Fibroblast of lung (primary cell): Measurements from ENCODE around the gene KLHL29. TPM values are rescaled to one million over a fixed set of nuclear protein-coding genes. Genes with fewer than 3 reads are reported as not detected.
A peak's percentile ranks its signal among the peaks of the same experiment; 100 is the strongest.

ENCODE experiments used
- DNase-seq, 2 donors: peaks; one replicate each; pipeline versions ENCODE4 v3.0.0 to v3.0.0-alpha.2; 2010; ENCODE audit warnings: low read depth in 2 of 2
- H2AFZ ChIP-seq: 2 replicates; pipeline ENCODE4 v1.5.1; 2012; ENCODE audit warnings: low read length, control low read depth, inconsistent platforms
- H3K27ac ChIP-seq: 2 replicates; pipeline ENCODE4 v1.5.1; 2011; ENCODE audit warnings: low read length, control low read depth; ENCODE audit not compliant: insufficient read depth
- H3K27me3 ChIP-seq: 2 replicates; pipeline ENCODE4 v1.5.1; 2011; ENCODE audit warnings: mild to moderate bottlenecking, low read length; ENCODE audit not compliant: control insufficient read depth, insufficient read depth
- H3K36me3 ChIP-seq: 2 replicates; pipeline ENCODE4 v1.5.1; 2011; ENCODE audit warnings: low read length; ENCODE audit not compliant: control insufficient read depth, insufficient read depth
- H3K4me1 ChIP-seq: 2 replicates; pipeline ENCODE4 v1.5.1; 2011; ENCODE audit warnings: low read length; ENCODE audit not compliant: control insufficient read depth, insufficient read depth; ENCODE audit errors: extremely low read depth
- H3K4me2 ChIP-seq: 2 replicates; pipeline ENCODE4 v1.5.1; 2011; ENCODE audit warnings: low read length, control low read depth; ENCODE audit not compliant: insufficient read depth; ENCODE audit errors: extremely low read depth
- H3K4me3 ChIP-seq, 4 experiments: fragments of 200-600 bp in 1 of 4; sonication (generic) in 1 of 4; replicated peaks in 1 of 4; 2 replicates each; pipeline ENCODE4 v1.5.1; 2011 to 2016; ENCODE audit warnings: low read length in 4 of 4, low read depth in 3 of 4, mild to moderate bottlenecking in 3 of 4, control low read depth in 2 of 4, inconsistent platforms in 1 of 4, mixed read lengths in 1 of 4; ENCODE audit not compliant: insufficient read depth in 1 of 4; ENCODE audit errors: control extremely low read depth in 1 of 4
- H3K79me2 ChIP-seq: 2 replicates; pipeline ENCODE4 v1.5.1; 2012; ENCODE audit warnings: mild to moderate bottlenecking, low read length, inconsistent platforms; ENCODE audit not compliant: control insufficient read depth, insufficient read depth
- H3K9ac ChIP-seq: 2 replicates; pipeline ENCODE4 v1.5.1; 2011; ENCODE audit warnings: mild to moderate bottlenecking, low read length, control low read depth; ENCODE audit not compliant: insufficient read depth
- H3K9me3 ChIP-seq: 2 replicates; pipeline ENCODE4 v1.5.1; 2012; ENCODE audit warnings: low read depth, low read length; ENCODE audit not compliant: control insufficient read depth, insufficient read depth
- H4K20me1 ChIP-seq: 2 replicates; pipeline ENCODE4 v1.5.1; 2011; ENCODE audit warnings: low read length; ENCODE audit not compliant: control insufficient read depth, insufficient read depth; ENCODE audit errors: extremely low read depth
- EZH2 ChIP-seq: IDR thresholded peaks from 2 replicates; pipeline ENCODE4 v1.5.1; 2012; ENCODE audit warnings: low read length, control low read depth, mild to moderate bottlenecking; ENCODE audit errors: missing control alignments
- polyA plus RNA-seq, 2 donors: library from polyadenylated mRNA; depleted of rRNA in 1 of 2; stranded (reverse) in 1 of 2; unstranded in 1 of 2; fragments of >200 nt; gene quantifications; 2 replicates each; pipeline ENCODE4 v1.2.1, GENCODE V29; 2011 to 2012; ENCODE audit warnings: missing spikeins in 1 of 2
- total RNA-seq: library from RNA; depleted of rRNA; stranded (reverse); fragments of >200 nt; gene quantifications from 2 replicates; pipeline ENCODE4 v1.2.1, GENCODE V29; 2014
- TF ChIP-seq, protein P1 (sequence below), 2 donors: IDR thresholded peaks in 1 of 2; conservative IDR thresholded peaks in 1 of 2; 1 replicate in 1 of 2; 2 replicates in 1 of 2; pipeline ENCODE4 v1.5.1; 2011 to 2012; ENCODE audit warnings: low read length in 2 of 2, control low read depth in 1 of 2, inconsistent platforms in 1 of 2, low read depth in 1 of 2, mild to moderate bottlenecking in 1 of 2

Gene KLHL29
- total and polyA plus RNA-seq, 2 donors (not counting 1 experiment from before 2014, with no cell fraction given): 7.1 to 7.9 TPM

DNA sequence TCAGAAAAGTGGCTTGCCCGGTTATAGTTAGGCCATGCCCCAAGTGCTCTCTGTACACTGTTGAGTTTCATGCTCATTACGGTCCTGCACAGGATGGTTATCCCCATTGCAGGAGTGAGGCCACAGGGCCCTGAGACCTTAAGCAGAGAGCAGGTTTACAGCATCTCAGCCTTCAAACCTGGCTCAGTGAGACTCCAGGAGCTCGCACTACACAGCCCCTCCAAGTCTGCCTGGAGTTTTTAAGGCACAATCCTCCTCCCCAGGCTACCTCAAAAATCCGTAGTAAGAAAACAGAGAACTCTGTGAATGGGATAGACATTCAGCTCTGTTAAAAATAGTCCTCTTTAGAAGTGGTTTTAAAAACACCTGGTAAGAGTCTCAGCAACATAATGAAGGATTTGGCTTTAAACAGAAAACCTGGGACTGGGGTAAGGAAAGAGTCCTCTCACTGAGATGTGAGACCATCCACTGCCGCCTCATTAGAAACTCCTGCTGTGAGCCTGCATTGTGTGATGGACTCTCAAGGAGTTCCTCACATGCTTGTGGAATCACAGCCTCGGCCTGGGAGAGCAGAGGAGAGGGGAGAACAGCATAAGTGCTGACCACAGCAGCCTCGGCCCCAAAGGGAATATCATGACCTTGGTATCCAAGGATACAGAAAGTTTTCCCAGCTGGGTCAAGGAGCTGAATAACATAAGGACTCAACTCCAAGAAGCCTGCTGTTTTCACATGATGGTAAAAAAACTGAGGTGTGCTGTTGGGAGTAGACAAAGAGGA lies 327.2 kb downstream of the KLHL29 start:
- H4K20me1 ChIP-seq: no peaks in the 10 kb centered on the region
- no peak overlapping the region for H3K4me3 ChIP-seq
- H3K79me2 ChIP-seq: no peaks in the 10 kb centered on the region
- H2AFZ ChIP-seq: no peak overlapping the region
- no peak overlapping the region for H3K9ac ChIP-seq
- H3K4me2 ChIP-seq: no peak overlapping the region
- no peaks in the 10 kb centered on the region for H3K36me3 ChIP-seq
- no peak overlapping the region for H3K27ac ChIP-seq
- no peaks in the 10 kb centered on the region for H3K27me3 ChIP-seq
- no peaks in the 10 kb centered on the region for H3K9me3 ChIP-seq
- H3K4me1 ChIP-seq: no peaks in the 10 kb centered on the region
- peak; percentile 51 to 63 for DNase-seq
- TF ChIP-seq EZH2: no peak
- TF ChIP-seq, protein P1, sequence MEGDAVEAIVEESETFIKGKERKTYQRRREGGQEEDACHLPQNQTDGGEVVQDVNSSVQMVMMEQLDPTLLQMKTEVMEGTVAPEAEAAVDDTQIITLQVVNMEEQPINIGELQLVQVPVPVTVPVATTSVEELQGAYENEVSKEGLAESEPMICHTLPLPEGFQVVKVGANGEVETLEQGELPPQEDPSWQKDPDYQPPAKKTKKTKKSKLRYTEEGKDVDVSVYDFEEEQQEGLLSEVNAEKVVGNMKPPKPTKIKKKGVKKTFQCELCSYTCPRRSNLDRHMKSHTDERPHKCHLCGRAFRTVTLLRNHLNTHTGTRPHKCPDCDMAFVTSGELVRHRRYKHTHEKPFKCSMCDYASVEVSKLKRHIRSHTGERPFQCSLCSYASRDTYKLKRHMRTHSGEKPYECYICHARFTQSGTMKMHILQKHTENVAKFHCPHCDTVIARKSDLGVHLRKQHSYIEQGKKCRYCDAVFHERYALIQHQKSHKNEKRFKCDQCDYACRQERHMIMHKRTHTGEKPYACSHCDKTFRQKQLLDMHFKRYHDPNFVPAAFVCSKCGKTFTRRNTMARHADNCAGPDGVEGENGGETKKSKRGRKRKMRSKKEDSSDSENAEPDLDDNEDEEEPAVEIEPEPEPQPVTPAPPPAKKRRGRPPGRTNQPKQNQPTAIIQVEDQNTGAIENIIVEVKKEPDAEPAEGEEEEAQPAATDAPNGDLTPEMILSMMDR (conservative IDR thresholded peaks at IDR 0.05 in 1 of 2, IDR thresholded peaks at IDR 0.05 in 1 of 2; ENCODE audit: low read depth in 1 of 2, low read length in 2 of 2): no peak

DNA sequence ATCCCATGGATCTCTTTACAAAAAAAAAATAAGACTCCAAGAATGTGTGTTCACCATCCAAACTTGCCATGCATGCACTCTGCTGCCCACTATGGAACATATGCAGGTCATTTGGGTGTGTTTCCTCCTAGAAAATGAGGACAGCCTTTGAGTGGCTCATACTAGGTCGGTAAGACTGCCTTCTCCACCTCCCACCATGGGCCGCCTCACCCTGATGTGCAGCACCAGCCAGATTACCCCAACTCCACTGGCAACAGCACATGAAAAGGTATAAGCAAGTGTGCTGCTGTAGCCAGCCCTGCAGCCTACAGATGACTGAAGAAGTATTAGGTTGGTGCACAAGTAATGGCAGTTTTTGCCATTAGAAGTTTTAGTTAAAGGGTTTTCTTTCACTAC lies 327.8 kb downstream of the KLHL29 start:
- no peak overlapping the region for H3K27ac ChIP-seq
- TF ChIP-seq, protein P1 (conservative IDR thresholded peaks at IDR 0.05 in 1 of 2, IDR thresholded peaks at IDR 0.05 in 1 of 2; ENCODE audit: low read depth in 1 of 2, low read length in 2 of 2): no peak
- no peak for TF ChIP-seq EZH2
- H3K9me3 ChIP-seq: no peaks in the 10 kb centered on the region
- no peaks in the 10 kb centered on the region for H3K27me3 ChIP-seq
- DNase-seq: no peak
- H3K4me3 ChIP-seq: no peak overlapping the region
- H4K20me1 ChIP-seq: no peaks in the 10 kb centered on the region
- no peaks in the 10 kb centered on the region for H3K4me1 ChIP-seq
- no peak overlapping the region for H3K9ac ChIP-seq
- H2AFZ ChIP-seq: no peak overlapping the region
- no peaks in the 10 kb centered on the region for H3K79me2 ChIP-seq
- H3K36me3 ChIP-seq: no peaks in the 10 kb centered on the region
- H3K4me2 ChIP-seq: no peak overlapping the region

DNA sequence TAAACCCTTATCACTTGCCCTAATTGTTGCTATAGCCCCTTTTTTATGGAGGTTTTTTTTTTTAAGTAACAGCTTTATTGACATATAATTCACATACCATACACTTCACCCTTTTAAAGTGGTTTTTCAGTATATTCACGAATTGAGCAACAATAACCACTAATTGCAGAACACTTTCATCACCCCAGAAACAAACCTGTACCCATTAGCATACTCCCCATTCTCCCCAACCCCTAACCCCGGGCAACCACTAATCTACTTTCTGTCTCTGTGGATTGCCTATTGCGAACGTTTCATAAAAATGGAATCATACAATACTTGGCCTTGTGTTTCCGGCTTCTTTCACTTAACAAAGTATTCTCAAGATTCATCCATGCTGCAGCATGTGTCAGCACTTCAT lies 328.4 kb downstream of the KLHL29 start:
- no peak overlapping the region for H3K9ac ChIP-seq
- no peak for TF ChIP-seq EZH2
- TF ChIP-seq, protein P1 (conservative IDR thresholded peaks at IDR 0.05 in 1 of 2, IDR thresholded peaks at IDR 0.05 in 1 of 2; ENCODE audit: low read depth in 1 of 2, low read length in 2 of 2): no peak
- no peak overlapping the region for H3K4me3 ChIP-seq
- H3K27me3 ChIP-seq: no peaks in the 10 kb centered on the region
- no peaks in the 10 kb centered on the region for H3K9me3 ChIP-seq
- no peaks in the 10 kb centered on the region for H3K4me1 ChIP-seq
- no peak overlapping the region for H2AFZ ChIP-seq
- peak in 1 of 2 donors; percentile 8 for DNase-seq
- no peak overlapping the region for H3K4me2 ChIP-seq
- H3K27ac ChIP-seq: no peak overlapping the region
- H3K36me3 ChIP-seq: no peaks in the 10 kb centered on the region
- H3K79me2 ChIP-seq: no peaks in the 10 kb centered on the region
- no peaks in the 10 kb centered on the region for H4K20me1 ChIP-seq
